SK-N-SH (cell line): Measurements from ENCODE around the gene ANKRD60.

ENCODE experiments used
- EP300 ChIP-seq, 2 experiments: IDR thresholded peaks; 2 replicates each; pipeline versions ENCODE4 v1.4.0 to v1.6.1; 2012; ENCODE audit warnings: borderline replicate concordance in 1 of 2, low read depth in 1 of 2, low read length in 1 of 2
- EZH2phosphoT487 ChIP-seq: fragments of 200-600 bp; sonication (generic); IDR thresholded peaks from 2 replicates; pipeline ENCODE4 v1.6.1; 2017; ENCODE audit warnings: low read depth, mixed run types, mild to moderate bottlenecking, antibody characterized with exemption, moderate library complexity, borderline replicate concordance
- FOXM1 ChIP-seq: IDR thresholded peaks from 2 replicates; pipeline ENCODE4 v1.4.0; 2012; ENCODE audit warnings: low read depth, mild to moderate bottlenecking
- JUND ChIP-seq: IDR thresholded peaks from 2 replicates; pipeline ENCODE4 v1.4.0; 2012
- MXI1 ChIP-seq: IDR thresholded peaks from 2 replicates; pipeline ENCODE4 v1.6.1; 2012; ENCODE audit warnings: mild to moderate bottlenecking, low read depth, low read length, improper control_type of control experiment
- POLR2AphosphoS5 ChIP-seq: IDR thresholded peaks from 2 replicates; pipeline ENCODE4 v1.6.1; 2012; ENCODE audit warnings: low read depth, low read length
- SMC3 ChIP-seq: IDR thresholded peaks from 2 replicates; pipeline ENCODE4 v1.6.1; 2012; ENCODE audit warnings: low read depth, low read length, improper control_type of control experiment
- TAF1 ChIP-seq: IDR thresholded peaks from 2 replicates; pipeline ENCODE4 v1.6.1; 2012; ENCODE audit warnings: low read depth, mild to moderate bottlenecking, low read length, moderate library complexity, borderline replicate concordance
- TF ChIP-seq, protein P1 (sequence below): IDR thresholded peaks from 2 replicates; pipeline ENCODE4 v1.6.1; 2012; ENCODE audit warnings: mild to moderate bottlenecking, low read depth, low read length, moderate library complexity
- TF ChIP-seq, protein P2 (sequence below): fragments of 200-600 bp; sonication (generic); IDR thresholded peaks from 2 replicates; pipeline ENCODE4 v1.6.1; 2017; ENCODE audit warnings: antibody characterized with exemption, mild to moderate bottlenecking, moderate library complexity

DNA sequence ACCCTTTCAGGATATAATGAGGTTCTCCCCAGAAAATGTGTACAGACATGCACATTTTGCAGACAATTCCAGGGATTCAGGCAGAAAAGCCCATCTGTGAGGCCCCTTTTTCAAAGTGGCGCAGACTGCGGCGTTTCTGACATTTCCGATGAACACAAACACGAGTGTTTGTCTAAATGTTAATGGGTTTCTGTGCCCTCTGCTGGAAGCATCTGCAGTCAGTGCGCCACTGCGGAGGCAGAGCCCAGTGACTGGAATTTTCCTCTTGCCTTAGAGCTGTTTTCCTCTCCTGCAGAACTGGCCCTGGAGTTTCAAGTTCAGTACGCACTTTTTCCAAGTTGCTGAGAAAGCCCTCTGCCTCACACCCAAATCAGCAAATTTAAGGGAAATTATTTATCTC is 15.3 kb downstream of the ANKRD60 start:
- TF ChIP-seq EP300 (IDR thresholded peaks at IDR 0.05; ENCODE audit: borderline replicate concordance in 1 of 2, low read depth in 1 of 2, low read length in 1 of 2) (no peak), JUND (no peak), POLR2AphosphoS5 (no peak), SMC3 (no peak), MXI1 (no peak), EZH2phosphoT487 (no peak), TAF1 (no peak), FOXM1 (no peak)
- TF ChIP-seq, protein P1, sequence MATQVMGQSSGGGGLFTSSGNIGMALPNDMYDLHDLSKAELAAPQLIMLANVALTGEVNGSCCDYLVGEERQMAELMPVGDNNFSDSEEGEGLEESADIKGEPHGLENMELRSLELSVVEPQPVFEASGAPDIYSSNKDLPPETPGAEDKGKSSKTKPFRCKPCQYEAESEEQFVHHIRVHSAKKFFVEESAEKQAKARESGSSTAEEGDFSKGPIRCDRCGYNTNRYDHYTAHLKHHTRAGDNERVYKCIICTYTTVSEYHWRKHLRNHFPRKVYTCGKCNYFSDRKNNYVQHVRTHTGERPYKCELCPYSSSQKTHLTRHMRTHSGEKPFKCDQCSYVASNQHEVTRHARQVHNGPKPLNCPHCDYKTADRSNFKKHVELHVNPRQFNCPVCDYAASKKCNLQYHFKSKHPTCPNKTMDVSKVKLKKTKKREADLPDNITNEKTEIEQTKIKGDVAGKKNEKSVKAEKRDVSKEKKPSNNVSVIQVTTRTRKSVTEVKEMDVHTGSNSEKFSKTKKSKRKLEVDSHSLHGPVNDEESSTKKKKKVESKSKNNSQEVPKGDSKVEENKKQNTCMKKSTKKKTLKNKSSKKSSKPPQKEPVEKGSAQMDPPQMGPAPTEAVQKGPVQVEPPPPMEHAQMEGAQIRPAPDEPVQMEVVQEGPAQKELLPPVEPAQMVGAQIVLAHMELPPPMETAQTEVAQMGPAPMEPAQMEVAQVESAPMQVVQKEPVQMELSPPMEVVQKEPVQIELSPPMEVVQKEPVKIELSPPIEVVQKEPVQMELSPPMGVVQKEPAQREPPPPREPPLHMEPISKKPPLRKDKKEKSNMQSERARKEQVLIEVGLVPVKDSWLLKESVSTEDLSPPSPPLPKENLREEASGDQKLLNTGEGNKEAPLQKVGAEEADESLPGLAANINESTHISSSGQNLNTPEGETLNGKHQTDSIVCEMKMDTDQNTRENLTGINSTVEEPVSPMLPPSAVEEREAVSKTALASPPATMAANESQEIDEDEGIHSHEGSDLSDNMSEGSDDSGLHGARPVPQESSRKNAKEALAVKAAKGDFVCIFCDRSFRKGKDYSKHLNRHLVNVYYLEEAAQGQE: no peak
- TF ChIP-seq, protein P2, sequence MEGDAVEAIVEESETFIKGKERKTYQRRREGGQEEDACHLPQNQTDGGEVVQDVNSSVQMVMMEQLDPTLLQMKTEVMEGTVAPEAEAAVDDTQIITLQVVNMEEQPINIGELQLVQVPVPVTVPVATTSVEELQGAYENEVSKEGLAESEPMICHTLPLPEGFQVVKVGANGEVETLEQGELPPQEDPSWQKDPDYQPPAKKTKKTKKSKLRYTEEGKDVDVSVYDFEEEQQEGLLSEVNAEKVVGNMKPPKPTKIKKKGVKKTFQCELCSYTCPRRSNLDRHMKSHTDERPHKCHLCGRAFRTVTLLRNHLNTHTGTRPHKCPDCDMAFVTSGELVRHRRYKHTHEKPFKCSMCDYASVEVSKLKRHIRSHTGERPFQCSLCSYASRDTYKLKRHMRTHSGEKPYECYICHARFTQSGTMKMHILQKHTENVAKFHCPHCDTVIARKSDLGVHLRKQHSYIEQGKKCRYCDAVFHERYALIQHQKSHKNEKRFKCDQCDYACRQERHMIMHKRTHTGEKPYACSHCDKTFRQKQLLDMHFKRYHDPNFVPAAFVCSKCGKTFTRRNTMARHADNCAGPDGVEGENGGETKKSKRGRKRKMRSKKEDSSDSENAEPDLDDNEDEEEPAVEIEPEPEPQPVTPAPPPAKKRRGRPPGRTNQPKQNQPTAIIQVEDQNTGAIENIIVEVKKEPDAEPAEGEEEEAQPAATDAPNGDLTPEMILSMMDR: peak; percentile 32
